Loucy (cell line): Measurements from ENCODE around the gene LRP2BP.

Experiments
- H2AFZ ChIP-seq: fragments of 200-600 bp; sonication (generic); 2 replicates; pipeline ENCODE4 v1.6.0; 2016; ENCODE audit warnings: antibody characterized with exemption, mild to moderate bottlenecking, low read length, moderate library complexity
- H3F3A ChIP-seq: fragments of 200-600 bp; 2 replicates; pipeline ENCODE4 v1.6.0; 2016; ENCODE audit warnings: antibody characterized with exemption, low read depth, mild to moderate bottlenecking
- H3K27me3 ChIP-seq: fragments of 200-600 bp; sonication (generic); 2 replicates; pipeline ENCODE4 v1.6.1; 2014; ENCODE audit warnings: low read length, mild to moderate bottlenecking; ENCODE audit not compliant: insufficient read depth, poor library complexity, severe bottlenecking
- H3K36me3 ChIP-seq: fragments of 200-600 bp; sonication (generic); 2 replicates; pipeline ENCODE4 v1.6.1; 2016; ENCODE audit warnings: low read length; ENCODE audit not compliant: insufficient read depth
- H3K4me1 ChIP-seq: fragments of 200-600 bp; sonication (generic); 2 replicates; pipeline ENCODE4 v1.5.1; 2014; ENCODE audit warnings: low read length, mild to moderate bottlenecking; ENCODE audit not compliant: insufficient read depth, poor library complexity, severe bottlenecking
- H3K4me2 ChIP-seq: fragments of 200-600 bp; sonication (generic); 2 replicates; pipeline ENCODE4 v1.6.0; 2014; ENCODE audit warnings: antibody characterized with exemption, low read length, low read depth, mild to moderate bottlenecking; ENCODE audit not compliant: poor library complexity, severe bottlenecking
- H3K4me3 ChIP-seq: fragments of 200-600 bp; sonication (generic); 2 replicates; pipeline ENCODE4 v1.5.1; 2014; ENCODE audit warnings: low read length, mild to moderate bottlenecking, mixed read lengths; ENCODE audit not compliant: poor library complexity, severe bottlenecking
- H3K79me2 ChIP-seq: fragments of 200-600 bp; sonication (generic); 2 replicates; pipeline ENCODE4 v1.6.1; 2014; ENCODE audit warnings: low read length; ENCODE audit not compliant: insufficient read depth
- H3K9ac ChIP-seq: fragments of 200-600 bp; sonication (generic); 2 replicates; pipeline ENCODE4 v1.6.0; 2014; ENCODE audit warnings: mild to moderate bottlenecking, low read depth, low read length, moderate library complexity; ENCODE audit not compliant: poor library complexity, severe bottlenecking
- H3K9me2 ChIP-seq: fragments of 200-600 bp; sonication (generic); replicated peaks from 2 replicates; pipeline ENCODE4 v1.6.1; 2016; ENCODE audit warnings: low read depth, low read length, mixed read lengths
- H3K9me3 ChIP-seq: fragments of 200-600 bp; sonication (generic); 2 replicates; pipeline ENCODE4 v1.6.1; 2014; ENCODE audit warnings: mild to moderate bottlenecking, antibody characterized with exemption, low read length, low read depth; ENCODE audit not compliant: insufficient read depth
- H4K20me1 ChIP-seq: fragments of 200-600 bp; sonication (generic); 2 replicates; pipeline ENCODE4 v1.6.0; 2014; ENCODE audit warnings: antibody characterized with exemption, low read length, mild to moderate bottlenecking; ENCODE audit not compliant: insufficient read depth, poor library complexity, severe bottlenecking
- CTCF ChIP-seq: fragments of 200-600 bp; sonication (generic); conservative IDR thresholded peaks from 2 replicates; pipeline ENCODE4 v1.5.1; 2014; ENCODE audit warnings: mild to moderate bottlenecking, antibody characterized with exemption, low read length
- EZH2phosphoT487 ChIP-seq: fragments of 200-600 bp; IDR thresholded peaks from 2 replicates; pipeline ENCODE4 v1.6.1; 2018; ENCODE audit warnings: antibody characterized with exemption, mild to moderate bottlenecking, moderate library complexity, borderline replicate concordance

Gene LRP2BP

GRCh38 chr4:185358514-185358913 lies 37.2 kb downstream of the LRP2BP start:
- no peak overlapping the region for H3K9ac ChIP-seq
- H3K27me3 ChIP-seq, result no peaks in the 10 kb centered on the region
- no peaks in the 10 kb centered on the region for H3K79me2 ChIP-seq
- no peak overlapping the region for H2AFZ ChIP-seq
- H3K4me1 ChIP-seq, result no peaks in the 10 kb centered on the region
- H3K36me3 ChIP-seq, result no peaks in the 10 kb centered on the region
- H3K9me2 ChIP-seq, result no peaks in the 10 kb centered on the region
- no peak overlapping the region for H3K4me2 ChIP-seq
- H3K9me3 ChIP-seq, result no peaks in the 10 kb centered on the region
- H3F3A ChIP-seq, result no peaks in the 10 kb centered on the region
- no peak for TF ChIP-seq EZH2phosphoT487
- no peak for TF ChIP-seq CTCF
- no peak overlapping the region for H3K4me3 ChIP-seq
- no peaks in the 10 kb centered on the region for H4K20me1 ChIP-seq

GRCh38 chr4:185357733-185358440 lies 37.8 kb downstream of the LRP2BP start:
- H3K9ac ChIP-seq, result no peak overlapping the region
- H3K9me2 ChIP-seq, result no peaks in the 10 kb centered on the region
- no peak overlapping the region for H3K4me3 ChIP-seq
- no peak overlapping the region for H2AFZ ChIP-seq
- H3K79me2 ChIP-seq, result no peaks in the 10 kb centered on the region
- H3K27me3 ChIP-seq, result no peaks in the 10 kb centered on the region
- H3F3A ChIP-seq, result no peaks in the 10 kb centered on the region
- no peaks in the 10 kb centered on the region for H3K9me3 ChIP-seq
- H4K20me1 ChIP-seq, result no peaks in the 10 kb centered on the region
- H3K36me3 ChIP-seq, result no peaks in the 10 kb centered on the region
- H3K4me2 ChIP-seq, result no peak overlapping the region
- no peak for TF ChIP-seq CTCF
- no peak for TF ChIP-seq EZH2phosphoT487
- H3K4me1 ChIP-seq, result no peaks in the 10 kb centered on the region

- Histone ChIP-seq H3K9ac (no peak overlapping the region), H2AFZ (no peak overlapping the region), H3K9me2 (no peaks in the 10 kb centered on the region), H3K79me2 (no peaks in the 10 kb centered on the region), H3K36me3 (no peaks in the 10 kb centered on the region), H3K4me3 (no peak overlapping the region), H3K4me2 (no peak overlapping the region), H3K9me3 (no peaks in the 10 kb centered on the region), H3K27me3 (no peaks in the 10 kb centered on the region), H4K20me1 (no peaks in the 10 kb centered on the region), H3F3A (no peaks in the 10 kb centered on the region), H3K4me1 (no peaks in the 10 kb centered on the region)
- TF ChIP-seq CTCF (no peak), EZH2phosphoT487 (no peak)
These were observed 38.5 kb downstream of the LRP2BP start for GRCh38 chr4:185357211-185357610.
